PC-9 (cell line): ENCODE results near the gene SLC4A2. TPM values are rescaled to one million over a fixed set of nuclear protein-coding genes. Genes with fewer than 3 reads are reported as not detected.

ENCODE experiments used
- BruUV-seq: library from RNA; stranded (reverse); fragments of 400-500 nt; replicated peaks from 2 replicates; lab custom pipeline; 2021; lab: Mats Ljungman, UMichigan
- CTCF ChIA-PET: fragments of 300-600 bp; sonication (Branson Sonifier 250); formaldehyde crosslinking; loops from one replicate; lab custom pipeline; 2022; ENCODE audit warnings: antibody characterized with exemption; lab: Charles Lee
- POLR2A ChIA-PET: fragments of 300-600 bp; sonication (Branson Sonifier 250); formaldehyde crosslinking; loops from one replicate; lab custom pipeline; 2022; ENCODE audit warnings: antibody characterized with exemption; ENCODE audit not compliant: unreplicated experiment; lab: Charles Lee
- DNase-seq, 2 experiments: peaks; one replicate each; pipeline versions ENCODE4 v3.0.0 to v3.0.0-alpha.2; 2015 to 2022; ENCODE audit warnings: mixed read lengths in 1 of 2
- H2AFZ ChIP-seq: fragments of 200-600 bp; sonication (generic); 2 replicates; pipeline ENCODE4 v1.8.1; 2017; ENCODE audit warnings: antibody characterized with exemption
- H3F3A ChIP-seq: fragments of 200-600 bp; sonication (generic); 2 replicates; pipeline ENCODE4 v1.8.1; 2017; ENCODE audit warnings: antibody characterized with exemption, mild to moderate bottlenecking, low read depth; ENCODE audit not compliant: insufficient read depth
- H3K27ac ChIP-seq: fragments of 200-600 bp; sonication (generic); 2 replicates; pipeline ENCODE4 v1.6.1; 2016; ENCODE audit warnings: mixed run types
- H3K27me3 ChIP-seq: fragments of 200-600 bp; sonication (generic); 2 replicates; pipeline ENCODE4 v1.6.1; 2016; ENCODE audit warnings: low read depth, mixed run types; ENCODE audit not compliant: insufficient read depth
- H3K36me3 ChIP-seq: fragments of 200-600 bp; sonication (generic); 2 replicates; pipeline ENCODE4 v1.6.1; 2016; ENCODE audit warnings: low read depth, mixed run types
- H3K4me1 ChIP-seq: fragments of 200-600 bp; sonication (generic); replicated peaks from 2 replicates; pipeline ENCODE4 v1.6.1; 2016; ENCODE audit warnings: mixed run types; ENCODE audit not compliant: insufficient read depth
- H3K4me2 ChIP-seq: fragments of 200-600 bp; sonication (generic); 2 replicates; pipeline ENCODE4 v1.6.1; 2017; ENCODE audit warnings: mixed run types
- H3K4me3 ChIP-seq: fragments of 200-600 bp; sonication (generic); 2 replicates; pipeline ENCODE4 v1.6.1; 2016; ENCODE audit warnings: mixed run types
- H3K79me2 ChIP-seq: fragments of 200-600 bp; sonication (generic); 2 replicates; pipeline ENCODE4 v1.6.1; 2017; ENCODE audit warnings: low read depth, mixed run types
- H3K9me2 ChIP-seq: fragments of 200-600 bp; sonication (generic); 2 replicates; pipeline ENCODE4 v1.8.1; 2017; ENCODE audit warnings: mild to moderate bottlenecking; ENCODE audit not compliant: insufficient read depth
- H3K9me3 ChIP-seq: fragments of 200-600 bp; sonication (generic); 2 replicates; pipeline ENCODE4 v1.8.1; 2016; ENCODE audit warnings: low read depth; ENCODE audit not compliant: insufficient read depth
- H4K20me1 ChIP-seq: fragments of 200-600 bp; sonication (generic); 2 replicates; pipeline ENCODE4 v1.8.1; 2017; ENCODE audit not compliant: insufficient read depth
- CTCF ChIP-seq: fragments of 200-600 bp; sonication (generic); conservative IDR thresholded peaks from 2 replicates; pipeline ENCODE4 v1.6.1; 2017; ENCODE audit warnings: mixed run types, antibody characterized with exemption, mild to moderate bottlenecking, moderate library complexity
- EZH2 ChIP-seq: fragments of 200-600 bp; sonication (generic); IDR thresholded peaks from 2 replicates; pipeline ENCODE4 v1.8.0; 2017; ENCODE audit warnings: antibody characterized with exemption, low read depth
- intact Hi-C: fragments of 100-400 bp; cut with micrococcal nuclease; formaldehyde crosslinking; loops from one replicate; pipeline ENCODE4 v1.10.0; 2022; ENCODE audit not compliant: unreplicated experiment
- total RNA-seq: library from RNA; stranded (reverse); gene quantifications from 2 replicates; pipeline ENCODE4 v1.2.3, GENCODE V29; 2021

Gene SLC4A2
- total RNA-seq, 1 experiment from 2014 or later = 245 TPM

GRCh38 chr7:151081170-151082101 lies 22.0 kb downstream of the SLC4A2 start:
- no peaks in the 10 kb centered on the region for H3K9me3 ChIP-seq
- peaks cover 37% of the 10 kb centered on the region for H3K4me1 ChIP-seq
- H3K4me2 ChIP-seq = peak overlapping the region; percentile 100
- H3K9me2 ChIP-seq = no peaks in the 10 kb centered on the region
- H3F3A ChIP-seq = peaks cover 63% of the 10 kb centered on the region
- TF ChIP-seq EZH2 = no peak
- no peak for TF ChIP-seq CTCF
- H2AFZ ChIP-seq = peak overlapping the region; percentile 89
- no peaks in the 10 kb centered on the region for H3K36me3 ChIP-seq
- intact Hi-C loops = loop anchor here (10.0 kb wide), 1 partner anchor 107 kb away; the partner anchor contains the start of gene KCNH2
- peak in 1 of 2 experiments; percentile 56 for DNase-seq
- H3K27ac ChIP-seq = peak overlapping the region; percentile 70
- H4K20me1 ChIP-seq = peaks cover 8% of the 10 kb centered on the region; the same call in 1 of the 2 replicates
- H3K79me2 ChIP-seq = peaks cover 38% of the 10 kb centered on the region
- H3K27me3 ChIP-seq = no peaks in the 10 kb centered on the region
- no TSS peak for BruUV-seq
- ChIA-PET POLR2A (interaction anchor here (0.6 kb wide), 1 partner anchor 18 kb away, joined by 3 read pairs; no protein-coding TSS in a partner anchor), CTCF (interaction anchor here (0.7 kb wide), 1 partner anchor 53 kb away, joined by 3 read pairs; the partner anchor contains the start of gene ABCB8)
- peak overlapping the region; percentile 89 for H3K4me3 ChIP-seq

- H2AFZ ChIP-seq = peak overlapping the region; percentile 83
Measured at GRCh38 chr7:151082141-151083070, 23.0 kb downstream of the SLC4A2 start.

More at GRCh38 chr7:151082141-151083070, 23.0 kb downstream of the SLC4A2 start:
- Histone ChIP-seq H4K20me1 (peaks cover 8% of the 10 kb centered on the region; the same call in 1 of the 2 replicates), H3K4me3 (peak overlapping the region; percentile 89), H3F3A (peaks cover 55% of the 10 kb centered on the region; the same call in 1 of the 2 replicates), H3K9me3 (no peaks in the 10 kb centered on the region), H3K4me1 (peaks cover 37% of the 10 kb centered on the region), H3K79me2 (peaks cover 43% of the 10 kb centered on the region), H3K27ac (peak overlapping the region; percentile 70; the same call in 1 of the 2 replicates), H3K27me3 (no peaks in the 10 kb centered on the region), H3K9me2 (no peaks in the 10 kb centered on the region), H3K36me3 (no peaks in the 10 kb centered on the region), H3K4me2 (peak overlapping the region; percentile 100)
- ChIA-PET CTCF (interaction anchor here (0.6 to 1.0 kb wide), 3 partner anchors 19 to 1003 kb away, joined by 3 to 5 read pairs (median 4); partner anchors contain the start of gene ABCF2), POLR2A (interaction anchor here (0.5 to 0.8 kb wide), 2 partner anchors 54 to 179 kb away, joined by 3 to 13 read pairs; partner anchors contain the start of gene ABCB8)
- TF ChIP-seq EZH2 (no peak), CTCF (no peak)
- no TSS peak for BruUV-seq
- intact Hi-C loops = loop anchor here (10.0 kb wide), 1 partner anchor 108 kb away; the partner anchor contains the start of gene KCNH2
- DNase-seq = no peak
